SK-N-MC (cell line): ENCODE measurements around the gene RNF213.

Experiments used
- EZH2 ChIP-seq: fragments of 200-600 bp; sonication (generic); IDR thresholded peaks from one replicate; pipeline ENCODE4 v1.6.1; 2017; ENCODE audit warnings: antibody characterized with exemption
- FOXP2 ChIP-seq: optimal IDR thresholded peaks from 2 replicates; pipeline ENCODE3; 2011; ENCODE audit warnings: mild to moderate bottlenecking, moderate library complexity; ENCODE audit not compliant: insufficient read depth; ENCODE audit errors: extremely low read length, control extremely low read depth
- POLR2AphosphoS5 ChIP-seq: IDR thresholded peaks from 2 replicates; pipeline ENCODE4 v1.6.1; 2012; ENCODE audit warnings: mild to moderate bottlenecking, low read depth, low read length, borderline replicate concordance

- TF ChIP-seq POLR2AphosphoS5 (no peak), EZH2 (no peak), FOXP2 (no peak)
Measured at GRCh38 chr17:80248894-80249710, 11.6 kb upstream of the RNF213 start.
